GM20000 (cell line): ENCODE data around the gene UBAC1.
A peak's percentile ranks its signal among the peaks of the same experiment; 100 is the strongest.

ENCODE experiments used
- DNase-seq: peaks from one replicate; pipeline ENCODE4 v3.0.0; 2012; ENCODE audit warnings: low spot score
- CTCF ChIP-seq: IDR thresholded peaks from 2 replicates; pipeline ENCODE4 v1.5.1; 2012; ENCODE audit warnings: mild to moderate bottlenecking, control low read depth; ENCODE audit errors: extremely low read depth, missing control alignments

UBAC1 gene

DNA sequence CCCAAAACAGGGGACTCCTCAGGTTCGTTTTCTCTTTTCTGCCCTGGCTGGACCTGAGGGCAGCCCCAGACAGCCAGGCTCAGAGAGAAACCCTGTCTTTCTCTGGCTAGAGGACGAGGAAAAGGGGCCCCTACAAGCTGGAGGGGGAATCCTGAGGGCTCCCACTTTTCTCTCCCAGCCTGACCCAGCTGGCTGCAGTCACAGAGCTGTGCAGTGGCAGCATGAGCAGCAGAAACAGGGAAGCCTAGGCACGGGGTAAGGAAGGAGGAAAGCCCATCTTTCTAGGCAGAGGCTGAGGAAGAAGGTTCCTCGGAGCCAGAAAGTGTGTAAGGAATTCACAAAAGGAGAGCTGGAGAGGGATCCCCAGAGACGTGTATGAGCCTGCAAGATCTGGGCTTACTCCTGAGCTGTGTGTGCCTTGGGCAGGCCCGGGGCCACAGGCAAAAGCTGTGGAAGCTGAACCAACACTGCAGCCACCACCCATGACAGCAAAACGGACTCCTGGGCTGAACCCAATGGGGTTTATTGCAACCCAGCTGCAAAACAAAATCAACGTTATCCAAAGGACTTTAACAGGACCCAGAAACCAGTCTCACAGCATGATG, 70.0 kb downstream of the UBAC1 start:
- TF ChIP-seq CTCF, result no peak
- DNase-seq, result no peak

DNA sequence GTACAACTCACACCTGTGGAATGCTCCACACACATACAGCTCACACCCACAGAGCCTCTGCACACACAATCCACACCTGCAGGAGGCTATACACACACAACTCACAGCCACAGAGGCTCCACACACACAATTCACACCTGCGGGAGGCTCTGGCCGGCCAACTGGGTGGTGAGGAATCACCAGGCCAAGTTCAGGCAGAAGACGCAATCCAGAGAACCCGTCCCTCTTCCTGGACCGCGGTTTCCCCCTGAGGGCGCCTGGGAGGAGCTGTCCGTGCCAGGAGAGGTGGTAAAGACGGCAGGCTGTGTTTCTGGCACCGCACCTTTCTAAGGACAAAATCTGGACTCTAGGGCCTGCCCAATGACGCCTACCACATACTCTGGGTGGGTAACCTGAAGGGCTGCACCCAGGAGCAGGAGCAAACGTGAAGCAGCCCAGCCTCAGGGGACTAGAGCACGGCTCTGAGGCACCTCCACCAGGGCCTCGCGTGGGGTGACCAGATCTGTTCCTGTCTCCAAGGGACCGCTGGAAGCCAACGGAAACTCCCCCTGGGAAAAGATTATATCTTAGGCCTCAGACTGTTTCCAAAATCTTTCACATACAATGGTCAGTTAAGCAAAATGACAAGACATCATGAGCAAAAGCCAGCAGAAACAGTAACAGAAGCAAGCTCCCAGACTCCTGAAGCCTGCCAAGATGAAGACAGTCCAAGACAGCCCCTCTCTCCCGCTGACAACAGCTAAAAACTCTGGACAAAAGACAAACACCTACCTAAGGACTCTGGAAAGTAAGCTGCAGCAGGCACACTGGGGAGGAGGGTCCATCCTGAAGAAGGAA, 70.8 kb downstream of the UBAC1 start:
- TF ChIP-seq CTCF, result no peak
- no peak for DNase-seq

GRCh38 chr9:135889564-135890189, 71.5 kb downstream of the UBAC1 start:
- no peak for TF ChIP-seq CTCF
- DNase-seq, result no peak

DNA sequence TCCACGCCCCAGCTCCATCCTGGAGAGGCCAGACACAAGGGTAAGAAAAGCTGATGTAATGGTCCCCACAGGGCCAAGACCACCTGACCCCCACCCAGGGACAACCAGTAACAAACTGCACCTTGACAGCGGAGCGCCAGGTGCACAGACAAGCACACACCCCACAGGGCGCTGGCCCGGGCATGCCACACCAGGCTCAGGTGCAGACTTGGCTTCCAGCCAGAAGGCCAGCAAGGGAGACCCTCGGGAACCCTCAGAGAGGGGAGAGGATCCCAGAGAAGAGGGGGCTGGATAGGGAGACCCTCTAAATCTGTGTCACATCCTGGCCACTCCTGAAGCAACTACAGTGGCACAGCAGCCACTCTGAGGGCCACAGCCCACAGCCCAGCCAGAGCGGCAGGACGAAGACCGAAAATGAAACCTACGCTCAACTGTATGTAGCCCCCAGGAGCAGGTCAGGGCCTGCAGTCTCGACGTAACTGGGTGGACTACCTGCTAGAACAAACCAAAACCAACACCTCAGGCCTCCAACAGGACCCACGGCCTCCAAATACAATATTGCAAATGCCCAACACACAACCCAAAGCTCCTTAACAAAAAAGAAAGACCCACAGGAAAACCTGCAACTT, 72.3 kb downstream of the UBAC1 start:
- DNase-seq, result no peak
- no peak for TF ChIP-seq CTCF

DNA sequence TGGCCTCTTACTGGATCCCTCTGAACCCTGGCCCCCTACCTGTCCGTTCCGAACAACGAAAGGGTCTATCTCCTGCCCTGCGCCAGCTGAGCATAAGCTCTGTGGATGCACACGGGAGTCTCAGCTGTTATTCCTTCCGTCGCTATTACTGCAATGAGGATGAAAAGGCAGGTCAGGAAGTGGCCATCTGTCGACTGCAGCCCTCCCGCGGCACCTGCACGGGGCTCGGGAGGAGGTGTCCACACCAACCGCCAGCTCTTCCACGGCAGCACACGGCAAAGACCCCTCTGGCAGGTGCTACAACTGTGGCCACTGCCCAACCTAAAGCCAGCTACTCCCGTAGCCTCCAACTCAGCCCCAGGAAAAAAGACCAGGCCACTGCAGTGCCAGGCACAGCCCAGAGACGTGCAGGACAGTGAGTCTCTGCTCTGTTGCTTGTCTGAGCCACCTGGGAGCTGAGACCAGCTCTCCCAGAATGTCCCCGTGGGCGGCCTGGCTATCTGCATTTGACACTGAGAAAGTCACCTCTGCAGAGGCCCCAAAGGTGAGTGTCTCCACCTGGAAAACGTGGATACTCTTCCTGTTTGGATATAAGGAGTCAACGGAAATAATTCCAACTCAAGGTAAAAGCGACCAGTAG, 72.9 kb downstream of the UBAC1 start:
- no peak for DNase-seq
- TF ChIP-seq CTCF, result no peak

DNA sequence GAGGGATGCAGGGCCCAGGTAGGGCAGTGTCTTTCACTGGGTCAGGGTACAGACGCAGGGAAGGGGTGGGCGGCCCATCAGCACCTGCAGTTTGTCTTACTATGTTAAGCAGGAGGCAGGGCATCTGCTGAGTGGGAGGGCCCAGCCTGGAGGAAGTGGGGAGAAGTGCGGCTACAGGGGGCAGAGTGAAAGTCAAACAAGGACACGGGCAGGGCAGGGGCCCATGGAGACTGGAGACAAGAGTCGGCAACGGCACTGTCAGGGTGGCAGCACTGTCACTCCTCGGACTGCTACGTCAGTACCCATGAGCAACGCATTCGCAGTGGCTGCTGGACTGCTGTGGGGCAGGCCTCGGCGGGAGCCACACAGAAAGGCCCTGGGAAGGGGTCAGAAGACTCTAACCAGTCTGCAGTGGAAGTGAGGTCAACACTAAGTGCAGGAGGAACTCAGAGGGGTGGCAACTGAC, 73.6 kb downstream of the UBAC1 start:
- no peak for TF ChIP-seq CTCF

More for the DNA sequence above, 73.6 kb downstream of the UBAC1 start:
- DNase-seq, result peak; percentile 67
